Measurements from ENCODE around the gene CACNB4. TPM values are rescaled to one million over a fixed set of nuclear protein-coding genes. Genes with fewer than 3 reads are reported as not detected.

CACNB4 gene
- total RNA-seq, 3 donors from 2014 or later = 1.6 to 17.7 (median 11.5) TPM

DNA sequence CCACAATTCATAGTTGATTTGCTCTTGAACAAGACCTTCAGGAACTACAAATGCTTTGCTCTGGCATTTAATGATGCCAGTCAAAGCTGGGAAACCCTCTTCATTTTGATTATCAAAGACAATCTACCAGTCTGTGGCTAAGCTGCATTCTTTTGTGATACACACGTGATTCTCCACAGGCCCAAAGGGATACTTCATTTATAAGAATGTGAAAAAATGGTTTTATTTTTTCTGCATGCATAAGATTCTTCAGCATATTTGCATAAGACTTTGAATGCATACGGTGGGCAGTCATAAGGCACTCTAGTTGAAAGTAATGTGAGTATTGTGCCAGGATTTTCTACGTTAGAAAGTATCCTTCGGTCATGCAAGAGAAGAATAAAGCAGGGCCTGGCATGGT is 237.7 kb downstream of the CACNB4 start:
- no peaks in the 10 kb centered on the region for H3K4me1 ChIP-seq
- H3K4me3 ChIP-seq = no peak overlapping the region
- H3K27ac ChIP-seq = peak overlapping the region in 1 of 2 donors; percentile 7
- no peak for DNase-seq (ENCODE audit: low spot score in 2 of 2)
- H3K36me3 ChIP-seq = no peaks in the 10 kb centered on the region
- TF ChIP-seq, protein P1, sequence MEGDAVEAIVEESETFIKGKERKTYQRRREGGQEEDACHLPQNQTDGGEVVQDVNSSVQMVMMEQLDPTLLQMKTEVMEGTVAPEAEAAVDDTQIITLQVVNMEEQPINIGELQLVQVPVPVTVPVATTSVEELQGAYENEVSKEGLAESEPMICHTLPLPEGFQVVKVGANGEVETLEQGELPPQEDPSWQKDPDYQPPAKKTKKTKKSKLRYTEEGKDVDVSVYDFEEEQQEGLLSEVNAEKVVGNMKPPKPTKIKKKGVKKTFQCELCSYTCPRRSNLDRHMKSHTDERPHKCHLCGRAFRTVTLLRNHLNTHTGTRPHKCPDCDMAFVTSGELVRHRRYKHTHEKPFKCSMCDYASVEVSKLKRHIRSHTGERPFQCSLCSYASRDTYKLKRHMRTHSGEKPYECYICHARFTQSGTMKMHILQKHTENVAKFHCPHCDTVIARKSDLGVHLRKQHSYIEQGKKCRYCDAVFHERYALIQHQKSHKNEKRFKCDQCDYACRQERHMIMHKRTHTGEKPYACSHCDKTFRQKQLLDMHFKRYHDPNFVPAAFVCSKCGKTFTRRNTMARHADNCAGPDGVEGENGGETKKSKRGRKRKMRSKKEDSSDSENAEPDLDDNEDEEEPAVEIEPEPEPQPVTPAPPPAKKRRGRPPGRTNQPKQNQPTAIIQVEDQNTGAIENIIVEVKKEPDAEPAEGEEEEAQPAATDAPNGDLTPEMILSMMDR (IDR thresholded peaks at IDR 0.05) = no peak
- TF ChIP-seq POLR2AphosphoS5 (IDR thresholded peaks at IDR 0.05) (no peak), POLR2A (IDR thresholded peaks at IDR 0.05) (no peak)
- H3K9me3 ChIP-seq = no peaks in the 10 kb centered on the region
- intact Hi-C loops (cut with DNase I; ENCODE audit: low total_unique reads) = no loop called here
- no peaks in the 10 kb centered on the region for H3K27me3 ChIP-seq

DNA sequence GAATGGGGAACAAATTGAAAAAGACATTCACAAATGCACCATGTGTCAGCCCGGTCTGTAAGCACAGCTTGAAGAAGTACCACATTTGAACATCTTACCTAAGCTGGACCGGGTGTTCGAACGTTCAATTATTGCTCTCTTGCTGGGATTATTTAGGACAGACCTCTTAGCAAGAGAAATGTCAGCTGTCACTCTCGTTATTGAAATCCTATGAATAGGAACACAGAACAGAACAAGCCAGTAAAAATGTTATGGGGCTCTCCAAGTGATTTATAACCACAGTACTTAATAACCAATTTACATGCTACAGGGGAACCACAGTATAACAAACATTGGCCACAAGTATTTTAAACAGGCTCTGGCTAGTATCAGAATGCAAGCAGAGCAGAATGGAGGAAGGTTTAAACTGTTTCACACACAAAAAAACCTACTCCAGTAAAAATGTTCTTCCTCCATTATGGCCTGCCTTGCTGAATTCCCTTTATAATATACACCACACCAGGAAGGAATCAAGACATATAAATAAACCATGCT is 238.2 kb downstream of the CACNB4 start:
- DNase-seq (ENCODE audit: low spot score in 2 of 2) = no peak
- H3K4me1 ChIP-seq = no peaks in the 10 kb centered on the region
- intact Hi-C loops (cut with DNase I; ENCODE audit: low total_unique reads) = loop anchor here (1.0 kb wide), 1 partner anchor 70 kb away; no protein-coding TSS in a partner anchor
- peak overlapping the region in 1 of 2 donors; percentile 7 for H3K27ac ChIP-seq
- H3K9me3 ChIP-seq = no peaks in the 10 kb centered on the region
- no peaks in the 10 kb centered on the region for H3K36me3 ChIP-seq
- no peak overlapping the region for H3K4me3 ChIP-seq
- no peaks in the 10 kb centered on the region for H3K27me3 ChIP-seq
- TF ChIP-seq POLR2AphosphoS5 (IDR thresholded peaks at IDR 0.05) = no peak
- TF ChIP-seq POLR2A (IDR thresholded peaks at IDR 0.05) = no peak
- TF ChIP-seq, protein P1 (IDR thresholded peaks at IDR 0.05) = no peak

DNA sequence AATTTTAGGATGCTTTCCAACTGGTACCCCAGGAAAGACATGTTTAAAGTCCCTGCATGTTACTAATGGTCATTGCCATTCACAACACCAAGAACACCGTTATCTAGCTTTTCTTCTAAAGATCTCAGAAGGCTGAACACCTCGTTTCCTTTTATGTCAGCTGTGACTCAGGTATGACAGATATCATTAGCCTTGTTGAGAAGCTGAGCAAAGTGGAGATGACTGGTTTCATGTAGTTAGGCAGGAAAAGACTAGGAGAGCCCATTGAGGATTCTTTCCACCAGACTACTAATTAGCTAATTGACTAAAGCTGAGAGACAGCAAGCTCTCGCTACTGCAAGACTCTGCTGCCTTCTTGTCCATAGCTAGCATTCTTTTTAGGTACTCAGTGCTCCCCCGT is 238.6 kb downstream of the CACNB4 start:
- no peak for DNase-seq (ENCODE audit: low spot score in 2 of 2)
- H3K4me1 ChIP-seq = no peaks in the 10 kb centered on the region
- no peak overlapping the region for H3K27ac ChIP-seq
- H3K9me3 ChIP-seq = no peaks in the 10 kb centered on the region
- TF ChIP-seq, protein P1 (IDR thresholded peaks at IDR 0.05) = no peak
- TF ChIP-seq POLR2A (IDR thresholded peaks at IDR 0.05) (no peak), POLR2AphosphoS5 (IDR thresholded peaks at IDR 0.05) (no peak)
- no peaks in the 10 kb centered on the region for H3K36me3 ChIP-seq
- no peaks in the 10 kb centered on the region for H3K27me3 ChIP-seq
- no peak overlapping the region for H3K4me3 ChIP-seq
- intact Hi-C loops (cut with DNase I; ENCODE audit: low total_unique reads) = loop anchor here (1.0 kb wide), 1 partner anchor 70 kb away; no protein-coding TSS in a partner anchor

DNA sequence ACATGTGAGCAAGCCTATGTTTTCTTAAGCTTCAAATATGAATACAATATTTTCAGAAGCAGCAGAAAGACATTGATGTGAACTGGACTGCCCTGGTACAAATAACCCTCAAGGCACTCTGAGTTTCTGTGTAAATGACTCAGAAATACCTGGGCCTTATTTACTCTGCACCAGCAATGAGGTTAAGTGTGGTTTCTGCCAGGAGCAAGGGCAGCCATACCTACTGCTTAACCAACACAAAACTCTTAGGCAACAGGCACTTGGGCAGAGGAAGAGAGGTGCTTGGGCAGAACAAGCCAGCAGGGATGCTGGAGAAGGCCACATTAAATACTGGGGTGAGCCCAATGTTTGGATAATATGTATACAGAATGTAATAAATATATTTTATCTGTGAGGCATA is 241.2 kb downstream of the CACNB4 start:
- H3K27ac ChIP-seq = no peak overlapping the region
- intact Hi-C loops (cut with DNase I; ENCODE audit: low total_unique reads) = no loop called here
- no peaks in the 10 kb centered on the region for H3K9me3 ChIP-seq
- H3K36me3 ChIP-seq = no peaks in the 10 kb centered on the region
- H3K27me3 ChIP-seq = no peaks in the 10 kb centered on the region
- TF ChIP-seq, protein P1 (IDR thresholded peaks at IDR 0.05) = no peak
- TF ChIP-seq POLR2A (IDR thresholded peaks at IDR 0.05) (no peak), POLR2AphosphoS5 (IDR thresholded peaks at IDR 0.05) (no peak)
- DNase-seq (ENCODE audit: low spot score in 2 of 2) = peak in 1 of 2 donors; percentile 32
- H3K4me1 ChIP-seq = no peaks in the 10 kb centered on the region
- no peak overlapping the region for H3K4me3 ChIP-seq

DNA sequence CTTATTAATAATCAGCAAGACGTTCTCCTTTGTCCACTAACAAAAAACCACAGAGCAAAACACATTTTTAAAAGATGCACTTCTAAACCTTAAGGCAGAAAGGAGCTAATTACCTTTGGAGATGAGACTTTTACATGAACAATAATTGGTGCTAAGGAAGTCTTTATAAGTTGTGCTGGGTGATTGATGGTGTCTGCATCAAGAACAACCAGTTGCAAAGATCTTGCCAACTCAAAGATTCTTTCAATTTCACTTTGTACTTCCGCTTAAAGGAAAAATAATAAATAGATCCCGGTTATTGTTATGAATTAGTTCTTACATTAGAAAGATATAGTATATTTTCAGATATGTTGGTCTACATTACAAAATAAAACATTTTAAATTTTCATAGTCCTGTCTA is 243.7 kb downstream of the CACNB4 start:
- no peak for DNase-seq (ENCODE audit: low spot score in 2 of 2)
- Histone ChIP-seq H3K4me3 (no peak overlapping the region), H3K36me3 (no peaks in the 10 kb centered on the region), H3K9me3 (no peaks in the 10 kb centered on the region), H3K4me1 (no peaks in the 10 kb centered on the region), H3K27me3 (no peaks in the 10 kb centered on the region), H3K27ac (no peak overlapping the region)
- TF ChIP-seq, protein P1 (IDR thresholded peaks at IDR 0.05) = no peak
- TF ChIP-seq POLR2A (IDR thresholded peaks at IDR 0.05) (no peak), POLR2AphosphoS5 (IDR thresholded peaks at IDR 0.05) (no peak)
- intact Hi-C loops (cut with DNase I; ENCODE audit: low total_unique reads) = no loop called here

Measured in breast epithelium (tissue), 4 donors.